H1 (cell line): ENCODE data around the gene OR51I1. TPM values are rescaled to one million over a fixed set of nuclear protein-coding genes. Genes with fewer than 3 reads are reported as not detected.

Experiments used
- CTCF ChIA-PET: fragments of 300-600 bp; sonication (Branson Sonifier 250); formaldehyde crosslinking; loops from one replicate; lab custom pipeline; 2021; ENCODE audit not compliant: partially characterized antibody; lab: Charles Lee
- POLR2A ChIA-PET: fragments of 300-600 bp; sonication (Branson Sonifier 250); formaldehyde crosslinking; loops from one replicate; lab custom pipeline; 2021; ENCODE audit warnings: inconsistent platforms; ENCODE audit not compliant: partially characterized antibody; lab: Charles Lee
- DNase-seq, 2 experiments: peaks; one replicate each; pipeline versions ENCODE4 v3.0.0 to v3.0.0-alpha.2; 2010 to 2022; ENCODE audit warnings: low spot score in 2 of 2, low read depth in 1 of 2, mixed read lengths in 1 of 2
- FAIRE-seq: peaks from 2 replicates; lab custom pipeline; 2011; peaks lifted over from hg19 to GRCh38; lab: Jason Lieb, UNC
- H2AFZ ChIP-seq: 2 replicates; pipeline ENCODE4 v1.8.1; 2012; ENCODE audit warnings: low read length, inconsistent platforms
- H2AK5ac ChIP-seq: 2 replicates; pipeline ENCODE4 v1.6.1; 2013; ENCODE audit warnings: low read depth, low read length
- H2BK120ac ChIP-seq: replicated peaks from 2 replicates; pipeline ENCODE3; 2013; ENCODE audit warnings: low read depth, low read length, inconsistent platforms
- H2BK12ac ChIP-seq: 2 replicates; pipeline ENCODE4 v1.6.1; 2013; ENCODE audit warnings: low read depth, low read length
- H2BK15ac ChIP-seq: 2 replicates; pipeline ENCODE4 v1.6.1; 2013; ENCODE audit warnings: low read length
- H2BK20ac ChIP-seq: 2 replicates; pipeline ENCODE4 v1.6.1; 2013; ENCODE audit warnings: low read length
- H2BK5ac ChIP-seq: 2 replicates; pipeline ENCODE4 v1.6.1; 2013; ENCODE audit warnings: low read depth, low read length
- H3K14ac ChIP-seq: 2 replicates; pipeline ENCODE4 v1.6.1; 2013; ENCODE audit warnings: inconsistent platforms; ENCODE audit not compliant: insufficient read length
- H3K18ac ChIP-seq: 2 replicates; pipeline ENCODE4 v1.6.1; 2013; ENCODE audit warnings: low read length; ENCODE audit errors: extremely low read depth
- H3K23ac ChIP-seq: 2 replicates; pipeline ENCODE4 v1.6.1; 2013; ENCODE audit warnings: inconsistent platforms; ENCODE audit not compliant: insufficient read length
- H3K23me2 ChIP-seq: 2 replicates; pipeline ENCODE4 v1.6.1; 2013; ENCODE audit warnings: low read depth, low read length
- H3K27ac ChIP-seq: 2 replicates; pipeline ENCODE4 v1.6.1; 2011; ENCODE audit warnings: low read depth, low read length, inconsistent platforms
- H3K27me3 ChIP-seq, 4 experiments: replicated peaks in 1 of 4; 1 replicate in 1 of 4; 2 replicates in 3 of 4; pipeline versions ENCODE4 v1.6.1 to v1.8.1; 2011 to 2013; ENCODE audit warnings: low read length in 3 of 4, mild to moderate bottlenecking in 3 of 4, inconsistent platforms in 2 of 4, mixed read lengths in 2 of 4, moderate library complexity in 1 of 4; ENCODE audit not compliant: control insufficient read depth in 3 of 4, insufficient read depth in 3 of 4; ENCODE audit errors: extremely low read depth in 1 of 4
- H3K36me3 ChIP-seq, 4 experiments: 2 replicates each; pipeline versions ENCODE4 v1.6.1 to v1.8.1; 2011 to 2013; ENCODE audit warnings: mild to moderate bottlenecking in 4 of 4, low read length in 3 of 4, moderate library complexity in 2 of 4, control low read depth in 1 of 4, inconsistent platforms in 1 of 4; ENCODE audit not compliant: insufficient read depth in 4 of 4, control insufficient read depth in 2 of 4
- H3K4ac ChIP-seq: replicated peaks from 2 replicates; pipeline ENCODE3; 2013; ENCODE audit warnings: low read length, low read depth, mixed read lengths, inconsistent platforms; ENCODE audit not compliant: insufficient read length
- H3K4me1 ChIP-seq, 4 experiments: replicated peaks in 1 of 4; 1 replicate in 1 of 4; 2 replicates in 3 of 4; pipeline versions ENCODE4 v1.6.1 to v1.8.1; 2011 to 2013; ENCODE audit warnings: low read length in 3 of 4, inconsistent platforms in 2 of 4, mixed read lengths in 1 of 4; ENCODE audit not compliant: insufficient read depth in 4 of 4, control insufficient read depth in 3 of 4
- H3K4me2 ChIP-seq, 2 experiments: 2 replicates each; pipeline versions ENCODE4 v1.6.1 to v1.8.1; 2011 to 2013; ENCODE audit warnings: low read depth in 2 of 2, low read length in 2 of 2, control low read depth in 1 of 2, inconsistent platforms in 1 of 2, mild to moderate bottlenecking in 1 of 2; ENCODE audit not compliant: insufficient read depth in 1 of 2
- H3K4me3 ChIP-seq, 4 experiments: fragments of 200-600, 300-600 bp in 1 of 4; sonication (generic), shearing (Covaris generic), sonication (Bioruptor Twin) in 1 of 4; 2 replicates each; pipeline versions ENCODE4 v1.5.1 to v1.8.1; 2011 to 2016; ENCODE audit warnings: low read length in 4 of 4, low read depth in 3 of 4, control low read depth in 2 of 4, inconsistent platforms in 2 of 4, mild to moderate bottlenecking in 2 of 4, mixed read lengths in 1 of 4, moderate library complexity in 1 of 4; ENCODE audit not compliant: insufficient read depth in 2 of 4; ENCODE audit errors: extremely low read depth in 1 of 4
- H3K56ac ChIP-seq: replicated peaks from 2 replicates; pipeline ENCODE3; 2013; ENCODE audit warnings: low read depth, mild to moderate bottlenecking, mixed read lengths, low read length, inconsistent platforms; ENCODE audit not compliant: insufficient read length
- H3K79me1 ChIP-seq: 2 replicates; pipeline ENCODE4 v1.6.1; 2013; ENCODE audit warnings: low read depth, low read length, control low read depth
- H3K79me2 ChIP-seq, 2 experiments: 2 replicates each; pipeline versions ENCODE4 v1.6.1 to v1.8.1; 2012 to 2013; ENCODE audit warnings: low read length in 2 of 2, mild to moderate bottlenecking in 2 of 2, inconsistent platforms in 1 of 2; ENCODE audit not compliant: insufficient read depth in 2 of 2, control insufficient read depth in 1 of 2
- H3K9ac ChIP-seq, 4 experiments: replicated peaks in 1 of 4; 1 replicate in 1 of 4; 2 replicates in 3 of 4; pipeline versions ENCODE4 v1.6.1 to v1.8.1; 2011 to 2013; ENCODE audit warnings: low read depth in 3 of 4, low read length in 3 of 4, control low read depth in 2 of 4, mild to moderate bottlenecking in 2 of 4, moderate library complexity in 2 of 4, inconsistent platforms in 1 of 4; ENCODE audit errors: extremely low read depth in 1 of 4
- H3K9me3 ChIP-seq, 2 experiments: 2 replicates each; pipeline versions ENCODE4 v1.6.1 to v1.8.1; 2012 to 2013; ENCODE audit warnings: mild to moderate bottlenecking in 2 of 2, moderate library complexity in 2 of 2, control low read depth in 1 of 2, inconsistent platforms in 1 of 2, low read depth in 1 of 2, low read length in 1 of 2, mixed read lengths in 1 of 2; ENCODE audit not compliant: insufficient read depth in 2 of 2
- H4K20me1 ChIP-seq, 2 experiments: replicated peaks in 1 of 2; 2 replicates each; pipeline versions ENCODE3 to v1.8.1; 2011 to 2013; ENCODE audit warnings: inconsistent platforms in 2 of 2, low read length in 2 of 2, mild to moderate bottlenecking in 1 of 2; ENCODE audit not compliant: insufficient read depth in 2 of 2, control insufficient read depth in 1 of 2
- H4K5ac ChIP-seq: 2 replicates; pipeline ENCODE4 v1.6.1; 2013; ENCODE audit warnings: low read length, low read depth, mixed read lengths, inconsistent platforms; ENCODE audit not compliant: insufficient read length
- H4K8ac ChIP-seq: 2 replicates; pipeline ENCODE4 v1.8.0; 2013; ENCODE audit warnings: mild to moderate bottlenecking, moderate library complexity, low read length, inconsistent platforms; ENCODE audit not compliant: insufficient read depth; ENCODE audit errors: extremely low read depth
- H4K91ac ChIP-seq: replicated peaks from 2 replicates; pipeline ENCODE3; 2013; ENCODE audit warnings: low read length, mixed read lengths, inconsistent platforms; ENCODE audit not compliant: insufficient read length
- TBP ChIP-seq: IDR thresholded peaks from 2 replicates; pipeline ENCODE4 v1.6.1; 2011; ENCODE audit warnings: low read depth, low read length, improper control_type of control experiment
- WGBS, 2 experiments: shearing (Covaris generic) in 1 of 2; methylation state at CpG; one replicate each; pipeline versions ENCODE4 v1.1.6 to v1.1.7; 2013 to 2015; ENCODE audit warnings: low lambda C conversion rate in 2 of 2, mixed read lengths in 2 of 2, inconsistent platforms in 1 of 2, low coverage in 1 of 2, missing lambda C conversion rate in 1 of 2; ENCODE audit not compliant: insufficient replicate concordance in 2 of 2, insufficient coverage in 1 of 2, insufficient read length in 1 of 2; ENCODE audit errors: extremely low coverage in 1 of 2, missing lambda C conversion rate in 1 of 2; 5-methylcytosine and 5-hydroxymethylcytosine counted together
- polyA plus RNA-seq, 7 experiments: library from polyadenylated mRNA; depleted of rRNA in 3 of 7; stranded (reverse) in 5 of 7; unstranded in 2 of 7; fragments of >200 nt in 5 of 7; fragments of 200-250 nt in 2 of 7; gene quantifications; 1 replicate in 5 of 7; 2 replicates in 1 of 7; 4 replicates in 1 of 7; pipeline versions ENCODE4 v1.2.1 to v1.2.3, GENCODE V29; 2011 to 2013; ENCODE audit warnings: missing spikeins in 2 of 7, mixed read lengths in 2 of 7
- total RNA-seq: library from RNA; stranded (reverse); fragmentation: NEBNext Ultra II Directional; extraction: Animal tissue kit (Norgen Biotek cat#: 25700); gene quantifications from 2 replicates; pipeline ENCODE4 v1.2.1, GENCODE V29; 2021

Gene OR51I1
- total and polyA plus RNA-seq, 2 of the 8 experiments (the other 6 are each of a cell fraction or from before 2014, with no cell fraction given): not detected

- ChIA-PET POLR2A (no interaction called here), CTCF (interaction anchor here (1.1 kb wide), 1 partner anchor 9 kb away, joined by 3 read pairs; no protein-coding TSS in a partner anchor)
- Histone ChIP-seq H3K23me2 (no peaks in the 10 kb centered on the region; the same call in 1 of the 2 replicates), H3K27me3 (no peaks in the 10 kb centered on the region), H2BK12ac (no peak overlapping the region), H3K79me2 (no peaks in the 10 kb centered on the region), H2BK5ac (no peak overlapping the region), H4K20me1 (no peaks in the 10 kb centered on the region), H2AFZ (no peak overlapping the region), H3K27ac (no peak overlapping the region), H3K9ac (no peak overlapping the region), H3K4ac (no peak overlapping the region), H2AK5ac (no peak overlapping the region), H3K79me1 (no peaks in the 10 kb centered on the region), H3K4me1 (no peaks in the 10 kb centered on the region), H3K56ac (no peak overlapping the region), H2BK20ac (no peak overlapping the region), H2BK15ac (no peak overlapping the region), H4K91ac (no peak overlapping the region), H4K8ac (no peak overlapping the region), H3K36me3 (no peaks in the 10 kb centered on the region), H3K14ac (no peak overlapping the region), H3K4me2 (no peak overlapping the region), H3K23ac (no peak overlapping the region), H2BK120ac (no peak overlapping the region), H4K5ac (no peak overlapping the region), H3K18ac (no peak overlapping the region), H3K9me3 (no peaks in the 10 kb centered on the region), H3K4me3 (no peak overlapping the region)
- DNase-seq (no peak), FAIRE-seq (no peak)
- TF ChIP-seq TBP: no peak
- WGBS, 2 experiments: 55 to 100% methylated on average over 1 to 2 of the region's 2 CpGs
Observed at GRCh38 chr11:5443835-5444393, 2.6 kb upstream of the OR51I1 start.
